NK-92 (cell line): ENCODE measurements around the gene SLC30A1.
"Not testable (repeated sequence)": the region's sequence is repeated elsewhere in the genome, so short reads cannot be mapped to it uniquely, and the experiment has no call there.

Experiments
- DNase-seq: peaks from one replicate; lab custom pipeline; 2025; ENCODE audit not compliant: unreplicated experiment; lab: John Stamatoyannopoulos, UW

SLC30A1 gene

GRCh38 chr1:211548321-211549091 lies 30.5 kb downstream of the SLC30A1 start:
- no peak for DNase-seq

- no peak for DNase-seq
Observed at GRCh38 chr1:211547710-211548109, 31.3 kb downstream of the SLC30A1 start.

GRCh38 chr1:211546543-211546942 lies 32.4 kb downstream of the SLC30A1 start:
- no peak for DNase-seq

GRCh38 chr1:211543025-211543424 lies 35.9 kb downstream of the SLC30A1 start:
- DNase-seq = no peak

GRCh38 chr1:211541720-211542477 lies 37.1 kb downstream of the SLC30A1 start:
- no peak for DNase-seq

- no peak for DNase-seq
Observed at GRCh38 chr1:211541278-211541677, 37.7 kb downstream of the SLC30A1 start.

- DNase-seq = not testable (repeated sequence)
Observed at GRCh38 chr1:211540824-211541223, 38.1 kb downstream of the SLC30A1 start.

- no peak for DNase-seq
Observed at GRCh38 chr1:211538287-211538686, 40.7 kb downstream of the SLC30A1 start.

GRCh38 chr1:211537253-211537652 lies 41.7 kb downstream of the SLC30A1 start:
- DNase-seq = no peak

- no peak for DNase-seq
Observed at GRCh38 chr1:211536606-211537005, 42.4 kb downstream of the SLC30A1 start.

GRCh38 chr1:211535346-211535745 lies 43.6 kb downstream of the SLC30A1 start:
- DNase-seq = no peak

- no peak for DNase-seq
Observed at GRCh38 chr1:211534545-211535291, 44.2 kb downstream of the SLC30A1 start.

GRCh38 chr1:211532088-211532444 lies 46.9 kb downstream of the SLC30A1 start:
- no peak for DNase-seq

- no peak for DNase-seq
Observed at GRCh38 chr1:211531194-211532087, 47.5 kb downstream of the SLC30A1 start.

GRCh38 chr1:211530102-211530501 lies 48.9 kb downstream of the SLC30A1 start:
- DNase-seq = no peak

- no peak for DNase-seq
Observed at GRCh38 chr1:211529453-211529852, 49.5 kb downstream of the SLC30A1 start.

GRCh38 chr1:211529011-211529410 lies 50.0 kb downstream of the SLC30A1 start:
- no peak for DNase-seq

GRCh38 chr1:211527888-211528287 lies 51.1 kb downstream of the SLC30A1 start:
- no peak for DNase-seq

- no peak for DNase-seq
Observed at GRCh38 chr1:211527006-211527405, 52.0 kb downstream of the SLC30A1 start.

GRCh38 chr1:211526101-211526500 lies 52.9 kb downstream of the SLC30A1 start:
- no peak for DNase-seq
